ENCODE measurements around the gene UMODL1. TPM values are rescaled to one million over a fixed set of nuclear protein-coding genes. Genes with fewer than 3 reads are reported as not detected.
A peak's percentile ranks its signal among the peaks of the same experiment; 100 is the strongest.

The UMODL1 gene
- total RNA-seq, 3 donors from 2014 or later: 0.14 to 0.90 (median 0.16) TPM

DNA sequence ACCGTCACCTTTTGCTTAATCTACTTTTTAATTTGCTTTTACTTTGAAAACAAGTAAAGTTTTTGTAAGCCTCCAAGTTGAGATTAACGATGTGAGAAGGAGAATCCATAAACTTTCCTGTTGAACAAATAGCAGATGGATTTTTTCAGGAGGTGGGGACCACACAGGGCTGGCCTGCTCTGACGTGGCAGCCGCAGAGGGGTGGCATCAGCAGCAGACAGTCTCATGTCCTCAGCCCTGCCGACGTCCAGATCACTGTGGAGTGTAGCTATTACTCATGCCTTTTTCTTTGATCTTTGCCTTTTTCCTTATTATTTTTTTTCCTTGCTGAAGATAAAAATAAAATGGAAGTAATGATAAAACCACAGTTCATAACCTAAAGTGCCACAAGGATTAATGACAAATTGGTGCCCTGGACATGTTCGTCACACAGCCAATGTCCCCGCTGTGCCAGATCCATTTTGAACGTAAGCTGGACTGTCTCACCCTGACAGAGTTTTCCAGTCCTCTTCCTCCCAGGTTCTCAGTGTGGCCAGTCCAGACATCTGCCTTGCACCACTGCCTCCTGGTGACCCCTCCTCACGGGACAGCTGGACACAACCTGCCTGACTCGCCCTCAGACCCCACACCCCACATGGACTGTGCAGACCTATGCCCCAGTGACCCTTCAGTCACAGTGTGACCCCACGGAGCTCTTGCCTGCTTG lies 45.6 kb upstream of the UMODL1 start:
- no peak overlapping the region for H3K4me3 ChIP-seq
- TF ChIP-seq, protein P1, sequence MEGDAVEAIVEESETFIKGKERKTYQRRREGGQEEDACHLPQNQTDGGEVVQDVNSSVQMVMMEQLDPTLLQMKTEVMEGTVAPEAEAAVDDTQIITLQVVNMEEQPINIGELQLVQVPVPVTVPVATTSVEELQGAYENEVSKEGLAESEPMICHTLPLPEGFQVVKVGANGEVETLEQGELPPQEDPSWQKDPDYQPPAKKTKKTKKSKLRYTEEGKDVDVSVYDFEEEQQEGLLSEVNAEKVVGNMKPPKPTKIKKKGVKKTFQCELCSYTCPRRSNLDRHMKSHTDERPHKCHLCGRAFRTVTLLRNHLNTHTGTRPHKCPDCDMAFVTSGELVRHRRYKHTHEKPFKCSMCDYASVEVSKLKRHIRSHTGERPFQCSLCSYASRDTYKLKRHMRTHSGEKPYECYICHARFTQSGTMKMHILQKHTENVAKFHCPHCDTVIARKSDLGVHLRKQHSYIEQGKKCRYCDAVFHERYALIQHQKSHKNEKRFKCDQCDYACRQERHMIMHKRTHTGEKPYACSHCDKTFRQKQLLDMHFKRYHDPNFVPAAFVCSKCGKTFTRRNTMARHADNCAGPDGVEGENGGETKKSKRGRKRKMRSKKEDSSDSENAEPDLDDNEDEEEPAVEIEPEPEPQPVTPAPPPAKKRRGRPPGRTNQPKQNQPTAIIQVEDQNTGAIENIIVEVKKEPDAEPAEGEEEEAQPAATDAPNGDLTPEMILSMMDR (IDR thresholded peaks at IDR 0.05): no peak
- no peak for DNase-seq
- H3K4me1 ChIP-seq (ENCODE audit: low read depth): peaks cover 5% of the 10 kb centered on the region
- ATAC-seq: no peak
- no peaks in the 10 kb centered on the region for H3K9me3 ChIP-seq
- H3K36me3 ChIP-seq (ENCODE audit: low read depth): no peaks in the 10 kb centered on the region
- intact Hi-C loops (cut with DNase I, micrococcal nuclease): no loop called here

DNA sequence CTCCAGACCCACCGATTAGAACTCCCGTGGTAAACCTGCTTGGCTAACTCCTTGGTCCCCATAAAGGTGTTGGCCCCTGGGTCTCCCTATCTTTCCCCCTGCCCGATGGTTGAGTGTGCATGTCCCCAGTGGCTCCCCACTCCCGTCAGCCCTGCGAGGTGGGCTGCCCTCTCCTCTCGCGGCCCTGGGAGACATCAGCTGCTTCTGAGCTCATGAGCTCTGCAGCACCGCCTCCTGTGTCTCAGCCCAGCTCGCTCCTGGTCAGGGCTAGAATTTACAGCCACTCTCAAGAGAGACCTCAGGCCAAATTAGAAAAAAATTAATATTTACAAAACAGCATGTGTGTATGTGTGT lies 45.1 kb upstream of the UMODL1 start:
- no peaks in the 10 kb centered on the region for H3K9me3 ChIP-seq
- no peak for DNase-seq
- ATAC-seq: no peak
- TF ChIP-seq, protein P1 (IDR thresholded peaks at IDR 0.05): no peak
- intact Hi-C loops (cut with DNase I, micrococcal nuclease): no loop called here
- H3K4me3 ChIP-seq: no peak overlapping the region
- H3K36me3 ChIP-seq (ENCODE audit: low read depth): no peaks in the 10 kb centered on the region
- peaks cover 5% of the 10 kb centered on the region for H3K4me1 ChIP-seq (ENCODE audit: low read depth)

DNA sequence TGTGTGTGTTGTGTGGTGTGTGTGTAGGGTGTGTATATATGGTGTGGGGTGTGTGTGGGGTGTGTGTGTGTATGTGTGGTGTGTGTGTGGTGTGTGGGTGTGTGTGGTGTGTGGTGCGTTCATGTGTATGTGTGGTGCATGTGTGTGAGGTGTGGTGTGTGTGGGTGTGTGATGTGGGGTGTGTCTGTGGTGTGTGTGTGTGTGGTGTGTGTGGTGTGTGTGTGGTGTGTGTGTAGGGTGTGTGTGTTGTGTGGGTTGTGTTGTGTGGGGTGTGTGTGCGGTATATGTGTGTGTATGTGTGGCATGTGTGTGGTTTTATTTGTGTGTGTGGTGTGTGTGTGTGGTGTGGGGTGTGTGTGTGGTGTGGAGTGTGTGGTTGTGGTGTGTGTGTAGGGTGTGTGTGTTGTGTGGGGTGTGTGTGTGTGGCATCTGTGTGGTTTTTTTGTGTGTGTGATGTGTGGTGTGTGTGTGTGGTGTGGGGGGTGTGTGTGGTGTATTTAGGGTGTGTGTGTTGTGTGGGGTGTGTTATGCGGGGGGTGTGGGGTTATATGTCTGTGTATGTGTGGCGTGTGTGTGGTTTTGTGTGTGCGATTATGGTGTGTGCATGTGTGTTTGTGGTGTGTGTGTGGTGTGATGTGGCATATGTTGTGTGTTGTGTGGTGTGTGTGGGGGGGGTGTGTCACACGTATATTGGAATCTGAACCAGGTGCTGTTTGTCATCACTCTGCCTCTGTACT lies 43.9 kb upstream of the UMODL1 start:
- Histone ChIP-seq H3K4me3 (no peak overlapping the region), H3K4me1 (ENCODE audit: low read depth) (peaks cover 3% of the 10 kb centered on the region), H3K9me3 (no peaks in the 10 kb centered on the region), H3K36me3 (ENCODE audit: low read depth) (no peaks in the 10 kb centered on the region)
- DNase-seq (no peak), ATAC-seq (no peak)
- TF ChIP-seq, protein P1 (IDR thresholded peaks at IDR 0.05): no peak
- intact Hi-C loops (cut with DNase I, micrococcal nuclease): no loop called here

DNA sequence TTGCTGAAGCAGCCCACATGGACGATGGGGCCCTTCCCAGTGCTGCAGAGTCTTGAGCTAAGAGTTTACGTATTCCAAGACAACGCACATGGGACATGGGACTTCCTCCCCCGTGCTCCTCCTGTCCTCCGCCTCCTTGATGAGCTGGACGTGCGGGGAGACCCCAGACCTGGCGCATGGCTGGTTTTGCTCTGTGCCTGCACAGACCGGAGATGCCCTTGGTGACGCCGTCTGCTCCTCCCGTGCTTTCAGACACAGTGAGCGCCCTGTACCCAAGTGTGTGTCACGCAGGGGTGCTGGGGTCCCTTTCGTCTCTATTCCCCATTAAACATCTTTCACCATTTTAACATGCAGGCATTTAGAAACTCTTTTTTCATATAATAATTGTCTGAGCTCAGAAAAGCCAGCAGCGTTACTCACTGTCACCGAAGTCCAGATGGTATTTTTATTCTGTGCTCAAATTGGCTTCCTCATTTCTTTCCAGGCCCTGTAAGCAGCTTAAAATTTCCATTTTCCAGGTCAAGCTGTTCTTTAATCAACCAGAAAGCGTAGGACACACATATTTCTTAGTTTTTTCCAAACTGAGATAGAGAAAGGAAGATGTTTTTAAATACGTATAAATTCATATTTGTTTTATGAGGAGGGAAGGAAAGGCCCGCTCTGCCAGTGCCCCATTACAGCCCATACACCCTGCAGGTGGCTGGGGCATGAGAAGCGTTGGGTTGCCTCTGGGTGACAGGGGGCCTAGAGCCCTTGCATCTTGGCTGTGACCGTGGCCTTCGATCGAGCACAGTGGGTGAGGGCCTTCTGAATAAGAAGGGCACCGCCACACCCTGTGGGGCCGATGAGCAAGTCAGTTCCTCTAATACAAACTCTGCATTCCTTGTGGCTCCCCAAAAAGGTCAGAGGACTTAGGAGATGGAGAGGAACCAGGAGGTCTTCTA lies 43.0 kb upstream of the UMODL1 start:
- peaks cover 3% of the 10 kb centered on the region for H3K4me1 ChIP-seq (ENCODE audit: low read depth)
- ATAC-seq: no peak
- TF ChIP-seq, protein P1 (IDR thresholded peaks at IDR 0.05): no peak
- no peak overlapping the region for H3K4me3 ChIP-seq
- DNase-seq: no peak
- intact Hi-C loops (cut with DNase I, micrococcal nuclease): no loop called here
- no peaks in the 10 kb centered on the region for H3K9me3 ChIP-seq
- H3K36me3 ChIP-seq (ENCODE audit: low read depth): no peaks in the 10 kb centered on the region

DNA sequence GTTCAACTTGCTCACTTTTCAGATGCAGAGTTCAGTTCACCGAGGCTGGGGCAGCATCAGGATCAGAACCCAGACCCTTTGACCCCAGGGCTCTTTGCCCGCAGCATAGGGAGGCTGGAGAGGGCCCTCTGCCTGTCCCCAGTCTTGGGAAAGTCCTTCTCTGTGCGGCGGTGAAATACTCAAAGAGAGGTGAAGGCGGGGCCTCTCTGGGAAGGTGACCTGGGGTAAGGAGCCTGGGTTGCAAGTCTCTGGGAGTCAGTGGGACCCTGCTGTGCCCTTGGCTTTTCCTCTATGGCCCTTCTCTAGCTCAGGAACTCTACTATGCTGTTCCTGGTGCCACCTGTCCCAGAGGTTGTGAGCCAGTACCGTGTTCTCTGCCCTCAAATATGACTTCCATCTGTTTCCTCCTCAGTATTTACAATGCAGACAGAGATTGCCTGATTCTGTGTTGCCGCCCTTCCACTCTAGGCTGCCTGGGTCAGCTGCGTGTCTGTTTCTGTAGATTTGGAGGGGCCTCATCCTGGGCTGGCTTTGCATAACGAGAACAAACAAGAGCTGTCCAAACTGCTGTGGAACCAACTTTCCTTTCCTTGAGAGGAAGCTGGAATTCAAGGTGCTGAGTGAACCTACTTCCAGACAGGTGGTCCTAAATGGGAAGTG lies 42.2 kb upstream of the UMODL1 start:
- Histone ChIP-seq H3K4me1 (ENCODE audit: low read depth) (peaks cover 3% of the 10 kb centered on the region), H3K4me3 (no peak overlapping the region), H3K9me3 (no peaks in the 10 kb centered on the region), H3K36me3 (ENCODE audit: low read depth) (no peaks in the 10 kb centered on the region)
- peak; percentile 90 for ATAC-seq
- TF ChIP-seq, protein P1 (IDR thresholded peaks at IDR 0.05): no peak
- DNase-seq: peak in 2 of 3 donors; percentile 44 to 50
- intact Hi-C loops (cut with DNase I, micrococcal nuclease): no loop called here

Measured in mucosa of descending colon (tissue), 3 donors.